ENCODE data around the gene SOX11.

SOX11 gene

GRCh38 chr2:5736050-5736449 lies 43.9 kb downstream of the SOX11 start (continued):
- no peak for TF ChIP-seq POU6F1 (CRISPR knock-in tag; IDR thresholded peaks at IDR 0.05; ENCODE audit: borderline replicate concordance, low read depth)
- no peak for TF ChIP-seq ZNF565 (CRISPR knock-in tag; conservative IDR thresholded peaks at IDR 0.05; ENCODE audit: low read depth)
- no peak for TF ChIP-seq CSRNP3 (CRISPR knock-in tag; IDR thresholded peaks at IDR 0.05)

GRCh38 chr2:5736886-5737285 lies 44.7 kb downstream of the SOX11 start:
- TF ChIP-seq RARB (CRISPR knock-in tag; IDR thresholded peaks at IDR 0.05) (no peak), TCF4 (CRISPR knock-in tag; IDR thresholded peaks at IDR 0.05; ENCODE audit: borderline replicate concordance) (0 out of 2 replicates have a peak, but pooled peaks have one; percentile 16)
- no peak for ATAC-seq

- TF ChIP-seq PATZ1 (CRISPR knock-in tag; IDR thresholded peaks at IDR 0.05; ENCODE audit: borderline replicate concordance): no peak
- no peak for TF ChIP-seq ZFP3 (CRISPR knock-in tag; IDR thresholded peaks at IDR 0.05)
- no peak for TF ChIP-seq POU6F1 (CRISPR knock-in tag; IDR thresholded peaks at IDR 0.05; ENCODE audit: borderline replicate concordance, low read depth)
- TF ChIP-seq CREB5 (CRISPR knock-in tag; IDR thresholded peaks at IDR 0.05; ENCODE audit: low read depth): no peak
- TF ChIP-seq CSRNP3 (CRISPR knock-in tag; IDR thresholded peaks at IDR 0.05): no peak
- no peak for TF ChIP-seq TOX (CRISPR knock-in tag; IDR thresholded peaks at IDR 0.05; ENCODE audit: borderline replicate concordance)
- TF ChIP-seq TCF4 (CRISPR knock-in tag; IDR thresholded peaks at IDR 0.05; ENCODE audit: borderline replicate concordance): no peak
- no peak for TF ChIP-seq TSHZ2 (CRISPR knock-in tag; IDR thresholded peaks at IDR 0.05)
- TF ChIP-seq SNAI2 (CRISPR knock-in tag; IDR thresholded peaks at IDR 0.05): no peak
- no peak for TF ChIP-seq CSDC2 (CRISPR knock-in tag; IDR thresholded peaks at IDR 0.05)
- no peak for TF ChIP-seq ZC3H10 (CRISPR knock-in tag; IDR thresholded peaks at IDR 0.05)
- no peak for TF ChIP-seq ZNF565 (CRISPR knock-in tag; conservative IDR thresholded peaks at IDR 0.05; ENCODE audit: low read depth)
- no peak for TF ChIP-seq ISL1 (CRISPR knock-in tag; IDR thresholded peaks at IDR 0.05)
- no peak for TF ChIP-seq ESRRG (CRISPR knock-in tag; IDR thresholded peaks at IDR 0.05)
- TF ChIP-seq GLIS3 (CRISPR knock-in tag; IDR thresholded peaks at IDR 0.05): no peak
- no peak for TF ChIP-seq RARB (CRISPR knock-in tag; IDR thresholded peaks at IDR 0.05)
- no peak for ATAC-seq
These were observed 47.9 kb downstream of the SOX11 start for GRCh38 chr2:5740053-5740452.
